ENCODE results near the gene B4GALNT2.

The B4GALNT2 gene

GRCh38 chr17:49204516-49204915, 71.9 kb downstream of the B4GALNT2 start:
- TF ChIP-seq, protein P1, sequence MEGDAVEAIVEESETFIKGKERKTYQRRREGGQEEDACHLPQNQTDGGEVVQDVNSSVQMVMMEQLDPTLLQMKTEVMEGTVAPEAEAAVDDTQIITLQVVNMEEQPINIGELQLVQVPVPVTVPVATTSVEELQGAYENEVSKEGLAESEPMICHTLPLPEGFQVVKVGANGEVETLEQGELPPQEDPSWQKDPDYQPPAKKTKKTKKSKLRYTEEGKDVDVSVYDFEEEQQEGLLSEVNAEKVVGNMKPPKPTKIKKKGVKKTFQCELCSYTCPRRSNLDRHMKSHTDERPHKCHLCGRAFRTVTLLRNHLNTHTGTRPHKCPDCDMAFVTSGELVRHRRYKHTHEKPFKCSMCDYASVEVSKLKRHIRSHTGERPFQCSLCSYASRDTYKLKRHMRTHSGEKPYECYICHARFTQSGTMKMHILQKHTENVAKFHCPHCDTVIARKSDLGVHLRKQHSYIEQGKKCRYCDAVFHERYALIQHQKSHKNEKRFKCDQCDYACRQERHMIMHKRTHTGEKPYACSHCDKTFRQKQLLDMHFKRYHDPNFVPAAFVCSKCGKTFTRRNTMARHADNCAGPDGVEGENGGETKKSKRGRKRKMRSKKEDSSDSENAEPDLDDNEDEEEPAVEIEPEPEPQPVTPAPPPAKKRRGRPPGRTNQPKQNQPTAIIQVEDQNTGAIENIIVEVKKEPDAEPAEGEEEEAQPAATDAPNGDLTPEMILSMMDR (IDR thresholded peaks at IDR 0.05): no peak

DNA sequence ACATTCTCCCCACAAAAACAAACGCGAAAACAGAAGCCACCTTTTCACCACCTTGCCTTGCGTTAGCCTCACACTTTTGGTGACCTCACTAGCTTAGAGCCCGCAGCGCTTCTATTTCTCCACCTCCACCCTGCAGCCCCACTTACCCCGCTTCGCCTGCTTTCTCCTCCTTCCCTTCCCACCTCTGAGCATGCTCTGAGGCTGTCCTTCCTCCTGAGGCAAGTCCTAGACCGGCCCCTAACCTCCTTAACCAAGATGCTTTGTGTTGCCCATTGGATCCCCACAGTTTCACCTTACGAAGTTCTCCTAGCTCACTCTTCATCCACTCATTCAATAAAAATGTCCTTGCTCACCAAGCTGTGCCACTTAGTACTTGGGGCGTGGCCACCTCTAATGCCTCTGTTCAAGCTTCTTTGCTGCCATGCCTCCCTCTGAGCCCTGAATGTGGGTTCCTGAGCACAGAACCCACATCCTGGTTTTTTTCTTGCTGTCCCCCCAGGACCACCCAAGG, 76.5 kb downstream of the B4GALNT2 start:
- TF ChIP-seq, protein P1 (IDR thresholded peaks at IDR 0.05): no peak

DNA sequence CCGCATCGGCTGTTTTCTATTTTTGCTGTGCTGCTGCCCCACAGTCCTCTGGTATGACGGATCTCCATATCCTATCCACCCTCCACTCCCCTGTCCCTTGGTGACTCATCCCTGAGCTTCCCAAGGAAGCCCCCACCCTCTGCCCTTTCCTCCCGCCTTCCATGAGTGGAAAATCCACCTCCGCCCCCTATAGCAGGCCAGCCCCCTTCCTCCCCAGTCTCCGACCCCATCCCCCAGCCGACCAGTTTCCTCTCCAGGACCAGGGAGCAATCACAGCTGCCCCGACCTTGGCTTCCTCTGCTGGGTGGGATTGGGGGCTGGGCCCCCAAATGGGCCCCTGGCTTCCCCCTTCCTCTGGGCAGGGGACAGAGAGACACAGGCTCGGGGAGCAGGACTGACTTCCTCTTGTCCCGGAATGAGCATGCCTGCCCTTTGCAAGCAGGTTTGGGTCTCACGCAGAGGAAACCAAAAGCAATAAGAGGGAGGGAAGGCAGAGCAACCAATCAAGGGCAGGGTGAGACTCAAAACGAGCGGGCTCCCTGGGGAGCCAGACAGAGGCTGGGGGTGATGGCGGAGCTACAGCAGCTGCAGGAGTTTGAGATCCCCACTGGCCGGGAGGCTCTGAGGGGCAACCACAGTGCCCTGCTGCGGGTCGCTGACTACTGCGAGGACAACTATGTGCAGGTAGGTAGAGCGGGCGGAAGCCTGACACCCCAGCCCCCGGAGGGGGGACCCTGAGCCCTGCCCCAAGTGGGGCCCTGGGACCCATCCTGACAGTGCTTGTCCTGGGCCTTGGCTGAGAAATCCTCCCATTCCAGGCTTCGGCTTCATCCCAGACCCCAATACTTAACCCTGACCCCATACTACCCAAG, 77.8 kb downstream of the B4GALNT2 start, which contains the start of the genes ABI3 and GNGT2:
Gene ABI3, plus strand, starts transcription at position 550 of the 872 bp plus-strand sequence. Its CDS starts 18 bp downstream, at position 568.
Gene GNGT2, minus strand, starts transcription at position 417 of the 872 bp plus-strand sequence. CDS start 3,152 bp downstream, outside the sequence.
- TF ChIP-seq, protein P1 (IDR thresholded peaks at IDR 0.05): no peak

DNA sequence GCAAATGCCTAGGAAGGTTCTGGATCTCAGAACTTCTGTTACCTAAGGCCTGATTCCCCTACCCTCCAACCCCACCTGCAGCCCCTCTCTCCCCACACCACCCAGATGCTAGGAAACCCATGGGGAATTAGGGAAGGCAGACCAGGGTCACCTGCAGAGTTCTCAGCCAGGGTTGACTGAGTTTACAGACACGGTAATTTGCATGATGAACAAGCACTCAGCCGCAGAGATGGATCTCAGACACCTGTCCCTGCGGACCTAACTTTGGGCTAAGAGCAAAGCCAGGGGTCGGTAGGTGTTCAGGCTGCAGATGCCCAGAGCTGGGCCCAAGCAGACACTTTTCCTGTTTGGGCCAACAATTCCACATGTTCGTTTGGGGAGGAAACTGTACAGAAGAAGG, 80.8 kb downstream of the B4GALNT2 start:
- TF ChIP-seq, protein P1 (IDR thresholded peaks at IDR 0.05): no peak

DNA sequence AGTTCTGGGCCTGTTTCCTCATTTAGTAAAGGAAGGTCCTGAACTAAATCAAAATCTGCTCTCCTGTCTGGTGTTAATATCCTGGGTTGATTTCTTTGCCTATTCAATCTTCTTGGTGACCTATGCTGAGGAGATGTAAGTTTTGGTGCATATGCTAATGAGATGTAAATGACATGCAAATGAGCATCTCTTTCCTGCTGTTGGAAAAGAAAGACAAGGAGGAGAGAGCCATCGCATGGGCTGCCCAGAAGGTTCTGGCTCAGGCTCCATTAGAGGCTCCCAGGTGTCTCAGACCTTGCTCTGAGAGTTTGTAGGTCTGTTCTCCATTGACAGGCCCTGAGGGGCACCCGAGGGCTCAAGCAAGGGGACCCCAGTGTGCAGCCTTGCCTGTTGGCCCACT, 81.3 kb downstream of the B4GALNT2 start:
- TF ChIP-seq, protein P1 (IDR thresholded peaks at IDR 0.05): no peak

GRCh38 chr17:49214676-49215360, 82.2 kb downstream of the B4GALNT2 start:
- TF ChIP-seq, protein P1 (IDR thresholded peaks at IDR 0.05): no peak

GRCh38 chr17:49216482-49216881, 83.9 kb downstream of the B4GALNT2 start:
- TF ChIP-seq, protein P1 (IDR thresholded peaks at IDR 0.05): no peak
